ENCODE measurements around the gene TOX3. TPM values are rescaled to one million over a fixed set of nuclear protein-coding genes. Genes with fewer than 3 reads are reported as not detected.

The TOX3 gene
- total and polyA plus RNA-seq, 2 of the 13 experiments (the other 11 are each of a cell fraction or from before 2014, with no cell fraction given) = 14.5 to 98.6 TPM

GRCh38 chr16:52581530-52581929, 34.6 kb upstream of the TOX3 start (continued):
- TF ChIP-seq, protein P1, sequence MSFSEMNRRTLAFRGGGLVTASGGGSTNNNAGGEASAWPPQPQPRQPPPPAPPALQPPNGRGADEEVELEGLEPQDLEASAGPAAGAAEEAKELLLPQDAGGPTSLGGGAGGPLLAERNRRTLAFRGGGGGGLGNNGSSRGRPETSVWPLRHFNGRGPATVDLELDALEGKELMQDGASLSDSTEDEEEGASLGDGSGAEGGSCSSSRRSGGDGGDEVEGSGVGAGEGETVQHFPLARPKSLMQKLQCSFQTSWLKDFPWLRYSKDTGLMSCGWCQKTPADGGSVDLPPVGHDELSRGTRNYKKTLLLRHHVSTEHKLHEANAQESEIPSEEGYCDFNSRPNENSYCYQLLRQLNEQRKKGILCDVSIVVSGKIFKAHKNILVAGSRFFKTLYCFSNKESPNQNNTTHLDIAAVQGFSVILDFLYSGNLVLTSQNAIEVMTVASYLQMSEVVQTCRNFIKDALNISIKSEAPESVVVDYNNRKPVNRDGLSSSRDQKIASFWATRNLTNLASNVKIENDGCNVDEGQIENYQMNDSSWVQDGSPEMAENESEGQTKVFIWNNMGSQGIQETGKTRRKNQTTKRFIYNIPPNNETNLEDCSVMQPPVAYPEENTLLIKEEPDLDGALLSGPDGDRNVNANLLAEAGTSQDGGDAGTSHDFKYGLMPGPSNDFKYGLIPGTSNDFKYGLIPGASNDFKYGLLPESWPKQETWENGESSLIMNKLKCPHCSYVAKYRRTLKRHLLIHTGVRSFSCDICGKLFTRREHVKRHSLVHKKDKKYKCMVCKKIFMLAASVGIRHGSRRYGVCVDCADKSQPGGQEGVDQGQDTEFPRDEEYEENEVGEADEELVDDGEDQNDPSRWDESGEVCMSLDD (CRISPR knock-in tag; IDR thresholded peaks at IDR 0.05; ENCODE audit: borderline replicate concordance) = no peak
- TF ChIP-seq ZNF580 (CRISPR knock-in tag; IDR thresholded peaks at IDR 0.05; ENCODE audit: borderline replicate concordance, low read depth) (0 out of 2 replicates have a peak, but pooled peaks have one; percentile 23), ZBTB21 (CRISPR knock-in tag; IDR thresholded peaks at IDR 0.05) (no peak), ZNF512 (CRISPR knock-in tag; IDR thresholded peaks at IDR 0.05) (no peak), FOSL2 (CRISPR knock-in tag; IDR thresholded peaks at IDR 0.05) (peak; percentile 29; the same call in 1 of the 2 replicates), SMC3 (IDR thresholded peaks at IDR 0.05; ENCODE audit: low read length) (peak; percentile 99), ATM (IDR thresholded peaks at IDR 0.05; ENCODE audit: borderline replicate concordance) (no peak), EED (CRISPR knock-in tag; IDR thresholded peaks at IDR 0.05) (no peak), XRCC5 (optimal IDR thresholded peaks at IDR 0.05; ENCODE audit: low read length) (no peak), SIX1 (CRISPR knock-in tag; IDR thresholded peaks at IDR 0.05; ENCODE audit: borderline replicate concordance) (no peak; the same call in 1 of the 2 replicates), ARID3A (IDR thresholded peaks at IDR 0.05; ENCODE audit: low read depth, low read length) (no peak), CENPBD1 (CRISPR knock-in tag; IDR thresholded peaks at IDR 0.05; ENCODE audit: borderline replicate concordance, low read depth) (no peak), ZMYM4 (CRISPR knock-in tag; IDR thresholded peaks at IDR 0.05) (peak; percentile 66; the same call in 1 of the 2 replicates), FOXA1 (IDR thresholded peaks at IDR 0.05) (no peak), FOXA1 (CRISPR knock-in tag; IDR thresholded peaks at IDR 0.05) (peak; percentile 34; the same call in 1 of the 2 replicates), DNMT3B (CRISPR knock-in tag; conservative IDR thresholded peaks at IDR 0.05) (no peak), MIER2 (CRISPR knock-in tag; IDR thresholded peaks at IDR 0.05) (0 out of 2 replicates have a peak, but pooled peaks have one; percentile 25), JDP2 (CRISPR knock-in tag; IDR thresholded peaks at IDR 0.05; ENCODE audit: borderline replicate concordance) (no peak), FOXK1 (CRISPR knock-in tag; IDR thresholded peaks at IDR 0.05; ENCODE audit: borderline replicate concordance, low read depth) (peak; percentile 24; the same call in 1 of the 2 replicates)
- TF ChIP-seq, protein P2, sequence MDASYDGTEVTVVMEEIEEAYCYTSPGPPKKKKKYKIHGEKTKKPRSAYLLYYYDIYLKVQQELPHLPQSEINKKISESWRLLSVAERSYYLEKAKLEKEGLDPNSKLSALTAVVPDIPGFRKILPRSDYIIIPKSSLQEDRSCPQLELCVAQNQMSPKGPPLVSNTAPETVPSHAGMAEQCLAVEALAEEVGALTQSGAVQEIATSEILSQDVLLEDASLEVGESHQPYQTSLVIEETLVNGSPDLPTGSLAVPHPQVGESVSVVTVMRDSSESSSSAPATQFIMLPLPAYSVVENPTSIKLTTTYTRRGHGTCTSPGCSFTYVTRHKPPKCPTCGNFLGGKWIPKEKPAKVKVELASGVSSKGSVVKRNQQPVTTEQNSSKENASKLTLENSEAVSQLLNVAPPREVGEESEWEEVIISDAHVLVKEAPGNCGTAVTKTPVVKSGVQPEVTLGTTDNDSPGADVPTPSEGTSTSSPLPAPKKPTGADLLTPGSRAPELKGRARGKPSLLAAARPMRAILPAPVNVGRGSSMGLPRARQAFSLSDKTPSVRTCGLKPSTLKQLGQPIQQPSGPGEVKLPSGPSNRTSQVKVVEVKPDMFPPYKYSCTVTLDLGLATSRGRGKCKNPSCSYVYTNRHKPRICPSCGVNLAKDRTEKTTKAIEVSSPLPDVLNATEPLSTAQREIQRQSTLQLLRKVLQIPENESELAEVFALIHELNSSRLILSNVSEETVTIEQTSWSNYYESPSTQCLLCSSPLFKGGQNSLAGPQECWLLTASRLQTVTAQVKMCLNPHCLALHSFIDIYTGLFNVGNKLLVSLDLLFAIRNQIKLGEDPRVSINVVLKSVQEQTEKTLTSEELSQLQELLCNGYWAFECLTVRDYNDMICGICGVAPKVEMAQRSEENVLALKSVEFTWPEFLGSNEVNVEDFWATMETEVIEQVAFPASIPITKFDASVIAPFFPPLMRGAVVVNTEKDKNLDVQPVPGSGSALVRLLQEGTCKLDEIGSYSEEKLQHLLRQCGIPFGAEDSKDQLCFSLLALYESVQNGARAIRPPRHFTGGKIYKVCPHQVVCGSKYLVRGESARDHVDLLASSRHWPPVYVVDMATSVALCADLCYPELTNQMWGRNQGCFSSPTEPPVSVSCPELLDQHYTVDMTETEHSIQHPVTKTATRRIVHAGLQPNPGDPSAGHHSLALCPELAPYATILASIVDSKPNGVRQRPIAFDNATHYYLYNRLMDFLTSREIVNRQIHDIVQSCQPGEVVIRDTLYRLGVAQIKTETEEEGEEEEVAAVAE (CRISPR knock-in tag; IDR thresholded peaks at IDR 0.05; ENCODE audit: borderline replicate concordance) = no peak
